BLaER1 treated with 17β-estradiol and CSF1 and Interleukin-3, amounts not matched to agents 10 nM and 100 nM (cell line): ENCODE measurements around the gene TTYH2.

Experiments used
- H3K27ac ChIP-seq, 11 experiments: shearing (Covaris generic); formaldehyde crosslinking; 2 replicates each; pipeline ENCODE4 v1.8.1; 2022
- H3K27me3 ChIP-seq, 11 experiments: shearing (Covaris generic); formaldehyde crosslinking; 2 replicates each; pipeline ENCODE4 v1.8.1; 2022
- H3K36me3 ChIP-seq, 11 experiments: shearing (Covaris generic); formaldehyde crosslinking; 2 replicates each; pipeline ENCODE4 v1.8.1; 2022
- H3K4me1 ChIP-seq, 10 experiments: shearing (Covaris generic); formaldehyde crosslinking; 2 replicates each; pipeline ENCODE4 v1.8.1; 2022
- H3K4me2 ChIP-seq, 11 experiments: shearing (Covaris generic); formaldehyde crosslinking; 2 replicates each; pipeline ENCODE4 v1.8.1; 2022
- H3K4me3 ChIP-seq, 10 experiments: shearing (Covaris generic); formaldehyde crosslinking; 2 replicates each; pipeline ENCODE4 v1.8.1; 2022
- H3K9ac ChIP-seq, 11 experiments: shearing (Covaris generic); formaldehyde crosslinking; 2 replicates each; pipeline ENCODE4 v1.8.1; 2022
- H3K9me3 ChIP-seq, 11 experiments: shearing (Covaris generic); formaldehyde crosslinking; replicated peaks in 1 of 11; 2 replicates each; pipeline ENCODE4 v1.8.1; 2022
- H4K20me1 ChIP-seq, 11 experiments: shearing (Covaris generic); formaldehyde crosslinking; 2 replicates each; pipeline ENCODE4 v1.8.1; 2022
- Cebpa-rat ChIP-seq, 11 experiments: shearing (Covaris generic); IDR thresholded peaks; 2 replicates each; pipeline ENCODE4 v1.8.1; 2022

TTYH2 gene

GRCh38 chr17:74210191-74211140 lies 2.9 kb upstream of the TTYH2 start:
- H3K9ac ChIP-seq: peak overlapping the region; percentile 70 to 100 (median 79); a peak in 18 of 22 replicates
- peak overlapping the region in 7 of 11 experiments; percentile 25 to 91 (median 86); a peak in 7 of 22 replicates for H3K27ac ChIP-seq
- H3K36me3 ChIP-seq: peaks cover 57 to 63% (median 60%) of the 10 kb centered on the region in 11 experiments
- H3K27me3 ChIP-seq: no peaks in the 10 kb centered on the region; a peak in 1 of 22 replicates
- H3K4me1 ChIP-seq: peaks cover 82 to 95% (median 90%) of the 10 kb centered on the region in 10 experiments
- H3K9me3 ChIP-seq: no peaks in the 10 kb centered on the region
- H3K4me3 ChIP-seq: peak overlapping the region in 3 of 10 experiments; percentile 66 to 71 (median 67); a peak in 6 of 20 replicates
- H4K20me1 ChIP-seq: peaks cover 69 to 94% (median 87%) of the 10 kb centered on the region in 11 experiments
- peak overlapping the region; percentile 89 to 100 (median 97) for H3K4me2 ChIP-seq
- TF ChIP-seq Cebpa-rat (IDR thresholded peaks at IDR 0.05): no peak

DNA sequence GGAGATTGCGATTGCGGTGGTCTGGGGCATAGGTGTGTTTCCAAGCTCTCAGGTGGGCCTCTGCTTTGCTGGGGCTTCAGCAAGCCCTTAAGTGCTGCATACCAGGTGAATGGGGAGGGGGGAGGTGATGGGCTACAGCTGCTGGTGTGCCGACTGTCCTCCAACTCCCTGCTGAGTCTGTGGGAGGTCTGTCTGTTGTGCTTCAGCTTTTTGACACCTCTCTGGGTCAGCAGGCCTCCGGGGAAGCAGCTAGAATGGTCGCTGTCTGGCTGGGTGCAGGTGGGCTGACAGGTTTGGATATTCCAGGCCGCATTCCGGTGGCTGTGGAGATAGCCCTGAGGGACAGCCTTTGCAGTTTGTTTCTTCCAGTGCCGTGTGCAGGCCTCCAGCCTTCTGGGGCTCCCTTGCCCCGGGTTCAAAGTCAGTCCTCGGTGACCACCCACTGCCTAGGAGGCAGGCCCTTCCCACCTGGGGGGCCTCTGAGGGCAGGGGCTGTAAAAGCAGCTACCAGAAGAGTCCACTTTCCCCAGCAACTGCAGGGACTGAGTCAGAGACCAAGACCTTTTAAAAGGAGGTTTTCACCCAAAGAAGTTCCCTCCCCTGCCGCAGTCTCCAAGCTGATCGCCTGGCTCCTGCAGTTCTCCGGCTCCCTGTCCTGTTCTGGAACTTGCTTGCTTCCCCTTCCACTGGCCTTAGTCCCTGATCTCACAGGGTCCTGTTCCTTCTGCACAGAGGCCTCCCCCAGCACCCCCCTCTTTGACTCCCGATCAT lies 2.0 kb upstream of the TTYH2 start:
- Histone ChIP-seq H3K9ac (peak overlapping the region; percentile 70 to 100 (median 77); a peak in 20 of 22 replicates), H3K9me3 (no peaks in the 10 kb centered on the region), H3K27ac (peak overlapping the region in 7 of 11 experiments; percentile 76 to 91 (median 86); a peak in 12 of 22 replicates), H3K4me2 (peak overlapping the region; percentile 89 to 100 (median 97)), H3K27me3 (no peaks in the 10 kb centered on the region; a peak in 1 of 22 replicates), H3K4me3 (peak overlapping the region in 8 of 10 experiments; percentile 59 to 71 (median 64); a peak in 16 of 20 replicates), H3K4me1 (peaks cover 81 to 95% (median 90%) of the 10 kb centered on the region in 10 experiments), H3K36me3 (peaks cover 48 to 55% (median 52%) of the 10 kb centered on the region in 11 experiments), H4K20me1 (peaks cover 61 to 94% (median 87%) of the 10 kb centered on the region in 11 experiments)
- no peak for TF ChIP-seq Cebpa-rat (IDR thresholded peaks at IDR 0.05)

DNA sequence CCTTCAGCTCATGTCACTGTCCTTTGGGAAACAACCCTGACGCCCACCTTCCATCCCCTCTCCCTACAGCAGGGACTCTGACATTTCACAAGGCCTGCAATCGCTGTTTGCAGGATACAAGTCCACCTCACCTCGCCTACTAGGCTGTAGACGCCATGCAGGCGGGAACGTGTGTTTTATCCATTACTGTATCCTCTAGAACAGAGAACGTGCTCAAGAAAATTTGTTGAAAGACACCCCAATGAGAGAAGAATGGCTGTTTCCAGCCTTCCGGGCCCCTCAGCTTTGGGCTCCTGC lies 1.5 kb upstream of the TTYH2 start:
- no peaks in the 10 kb centered on the region for H3K9me3 ChIP-seq
- TF ChIP-seq Cebpa-rat (IDR thresholded peaks at IDR 0.05): no peak
- peaks cover 81 to 95% (median 90%) of the 10 kb centered on the region in 10 experiments for H3K4me1 ChIP-seq
- H3K36me3 ChIP-seq: peaks cover 43 to 49% (median 46%) of the 10 kb centered on the region in 11 experiments
- no peaks in the 10 kb centered on the region; a peak in 1 of 22 replicates for H3K27me3 ChIP-seq
- H3K9ac ChIP-seq: peak overlapping the region; percentile 70 to 100 (median 77)
- H3K4me3 ChIP-seq: peak overlapping the region; percentile 54 to 71 (median 62); a peak in 19 of 20 replicates
- H4K20me1 ChIP-seq: peaks cover 61 to 94% (median 87%) of the 10 kb centered on the region in 11 experiments
- H3K4me2 ChIP-seq: peak overlapping the region; percentile 89 to 100 (median 97)
- peak overlapping the region; percentile 60 to 91 (median 81); a peak in 20 of 22 replicates for H3K27ac ChIP-seq

- Histone ChIP-seq H3K9me3 (no peaks in the 10 kb centered on the region), H3K36me3 (peaks cover 38 to 44% (median 41%) of the 10 kb centered on the region in 11 experiments), H3K4me3 (peak overlapping the region; percentile 54 to 71 (median 62); a peak in 19 of 20 replicates), H3K9ac (peak overlapping the region; percentile 70 to 100 (median 77)), H3K27ac (peak overlapping the region; percentile 60 to 91 (median 81); a peak in 21 of 22 replicates), H3K4me2 (peak overlapping the region; percentile 89 to 100 (median 97)), H3K4me1 (peaks cover 81 to 95% (median 90%) of the 10 kb centered on the region in 10 experiments), H4K20me1 (peaks cover 56 to 94% (median 86%) of the 10 kb centered on the region in 11 experiments), H3K27me3 (no peaks in the 10 kb centered on the region; a peak in 1 of 22 replicates)
- TF ChIP-seq Cebpa-rat (IDR thresholded peaks at IDR 0.05): no peak
Observed at GRCh38 chr17:74212209-74212912, 1.0 kb upstream of the TTYH2 start.

- no peak for TF ChIP-seq Cebpa-rat (IDR thresholded peaks at IDR 0.05)
- Histone ChIP-seq H3K9me3 (no peaks in the 10 kb centered on the region), H3K36me3 (peaks cover 22 to 31% (median 26%) of the 10 kb centered on the region in 11 experiments), H3K4me1 (peaks cover 71 to 84% (median 80%) of the 10 kb centered on the region in 10 experiments), H4K20me1 (peaks cover 47 to 90% (median 75%) of the 10 kb centered on the region in 11 experiments), H3K4me2 (peak overlapping the region; percentile 90 to 100 (median 96)), H3K4me3 (peak overlapping the region; percentile 54 to 74 (median 64)), H3K9ac (peak overlapping the region; percentile 57 to 100 (median 76); a peak in 21 of 22 replicates), H3K27ac (peak overlapping the region in 9 of 11 experiments; percentile 33 to 86 (median 73); a peak in 17 of 22 replicates), H3K27me3 (no peaks in the 10 kb centered on the region; a peak in 1 of 22 replicates)
Observed at GRCh38 chr17:74213861-74214391, 555 bp downstream of the TTYH2 start.

GRCh38 chr17:74214484-74215341 lies 1.3 kb downstream of the TTYH2 start:
- Histone ChIP-seq H3K9ac (peak overlapping the region in 10 of 11 experiments; percentile 57 to 100 (median 76); a peak in 19 of 22 replicates), H3K27ac (peak overlapping the region in 7 of 11 experiments; percentile 2 to 86 (median 75); a peak in 12 of 22 replicates), H4K20me1 (peaks cover 39 to 85% (median 67%) of the 10 kb centered on the region in 11 experiments), H3K4me1 (peaks cover 66 to 78% (median 74%) of the 10 kb centered on the region in 10 experiments), H3K27me3 (no peaks in the 10 kb centered on the region; a peak in 1 of 22 replicates), H3K4me3 (peak overlapping the region; percentile 54 to 74 (median 64)), H3K36me3 (peaks cover 14 to 23% (median 18%) of the 10 kb centered on the region in 11 experiments), H3K9me3 (no peaks in the 10 kb centered on the region), H3K4me2 (peak overlapping the region; percentile 90 to 100 (median 96))
- no peak for TF ChIP-seq Cebpa-rat (IDR thresholded peaks at IDR 0.05)

GRCh38 chr17:74215342-74215727 lies 2.0 kb downstream of the TTYH2 start:
- H3K4me2 ChIP-seq: peak overlapping the region; percentile 90 to 100 (median 96)
- H3K9me3 ChIP-seq: no peaks in the 10 kb centered on the region
- H3K27ac ChIP-seq: peak overlapping the region in 6 of 11 experiments; percentile 2 to 81 (median 48); a peak in 9 of 22 replicates
- peaks cover 38 to 85% (median 65%) of the 10 kb centered on the region in 11 experiments for H4K20me1 ChIP-seq
- H3K36me3 ChIP-seq: peaks cover 8 to 17% (median 12%) of the 10 kb centered on the region in 11 experiments
- H3K9ac ChIP-seq: peak overlapping the region in 7 of 11 experiments; percentile 16 to 100 (median 77); a peak in 8 of 22 replicates
- H3K4me3 ChIP-seq: peak overlapping the region in 3 of 10 experiments; percentile 0 to 64 (median 21); a peak in 3 of 20 replicates
- no peaks in the 10 kb centered on the region; a peak in 1 of 22 replicates for H3K27me3 ChIP-seq
- TF ChIP-seq Cebpa-rat (IDR thresholded peaks at IDR 0.05): no peak
- peaks cover 62 to 78% (median 68%) of the 10 kb centered on the region in 10 experiments for H3K4me1 ChIP-seq
